Measurements from ENCODE around the gene TRIM24. TPM values are rescaled to one million over a fixed set of nuclear protein-coding genes. Genes with fewer than 3 reads are reported as not detected.

Gene TRIM24
- total RNA-seq, 1 donor from 2014 or later, result 14.3 TPM

DNA sequence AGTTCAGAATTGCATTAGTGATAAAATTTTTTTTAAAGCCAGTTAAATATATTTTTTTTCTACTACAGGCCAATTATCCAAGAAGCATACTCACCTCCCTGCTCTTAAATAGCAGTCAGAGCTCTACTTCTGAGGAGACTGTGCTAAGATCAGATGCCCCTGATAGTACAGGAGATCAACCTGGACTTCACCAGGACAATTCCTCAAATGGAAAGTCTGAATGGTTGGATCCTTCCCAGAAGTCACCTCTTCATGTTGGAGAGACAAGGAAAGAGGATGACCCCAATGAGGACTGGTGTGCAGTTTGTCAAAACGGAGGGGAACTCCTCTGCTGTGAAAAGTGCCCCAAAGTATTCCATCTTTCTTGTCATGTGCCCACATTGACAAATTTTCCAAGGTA is 119.1 kb downstream of the TRIM24 start:
- Mint-ChIP-seq H3K27ac (no peak overlapping the region), H3K4me1 (no peaks in the 10 kb centered on the region), H3K9me3 (no peaks in the 10 kb centered on the region), H3K36me3 (ENCODE audit: low read depth) (peaks cover 80% of the 10 kb centered on the region), H3K27me3 (no peaks in the 10 kb centered on the region), H3K4me3 (no peak overlapping the region)
- no peak for DNase-seq
- intact Hi-C loops (cut with micrococcal nuclease), result no loop called here
- TF ChIP-seq, protein P1, sequence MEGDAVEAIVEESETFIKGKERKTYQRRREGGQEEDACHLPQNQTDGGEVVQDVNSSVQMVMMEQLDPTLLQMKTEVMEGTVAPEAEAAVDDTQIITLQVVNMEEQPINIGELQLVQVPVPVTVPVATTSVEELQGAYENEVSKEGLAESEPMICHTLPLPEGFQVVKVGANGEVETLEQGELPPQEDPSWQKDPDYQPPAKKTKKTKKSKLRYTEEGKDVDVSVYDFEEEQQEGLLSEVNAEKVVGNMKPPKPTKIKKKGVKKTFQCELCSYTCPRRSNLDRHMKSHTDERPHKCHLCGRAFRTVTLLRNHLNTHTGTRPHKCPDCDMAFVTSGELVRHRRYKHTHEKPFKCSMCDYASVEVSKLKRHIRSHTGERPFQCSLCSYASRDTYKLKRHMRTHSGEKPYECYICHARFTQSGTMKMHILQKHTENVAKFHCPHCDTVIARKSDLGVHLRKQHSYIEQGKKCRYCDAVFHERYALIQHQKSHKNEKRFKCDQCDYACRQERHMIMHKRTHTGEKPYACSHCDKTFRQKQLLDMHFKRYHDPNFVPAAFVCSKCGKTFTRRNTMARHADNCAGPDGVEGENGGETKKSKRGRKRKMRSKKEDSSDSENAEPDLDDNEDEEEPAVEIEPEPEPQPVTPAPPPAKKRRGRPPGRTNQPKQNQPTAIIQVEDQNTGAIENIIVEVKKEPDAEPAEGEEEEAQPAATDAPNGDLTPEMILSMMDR (IDR thresholded peaks at IDR 0.05), result no peak
- no peak for ATAC-seq (ENCODE audit: low read depth)
- ChIA-PET CTCF (no interaction called here), POLR2A (no interaction called here)

DNA sequence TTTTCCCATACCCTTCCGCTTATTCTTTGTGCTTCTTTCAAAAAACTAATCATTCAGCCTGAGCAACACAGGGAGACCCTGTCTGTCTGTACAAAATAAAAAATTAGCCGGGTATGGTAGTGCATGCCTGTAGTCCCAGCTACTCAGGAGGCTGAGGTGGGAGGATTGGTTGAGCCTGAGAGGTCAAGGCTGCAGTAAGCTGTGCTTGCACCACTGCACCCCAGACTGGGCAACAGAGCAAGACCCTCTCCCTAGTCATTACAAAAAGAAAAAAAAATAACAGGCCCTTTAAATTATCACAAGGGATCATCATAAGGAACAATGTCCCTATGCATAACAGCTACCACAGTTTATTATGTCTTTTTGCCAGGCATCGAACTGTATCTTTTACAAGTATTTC is 119.6 kb downstream of the TRIM24 start:
- no peak for ATAC-seq (ENCODE audit: low read depth)
- POLR2A ChIA-PET, result no interaction called here
- Mint-ChIP-seq H3K4me3 (no peak overlapping the region), H3K4me1 (no peaks in the 10 kb centered on the region), H3K27ac (no peak overlapping the region), H3K27me3 (no peaks in the 10 kb centered on the region), H3K36me3 (ENCODE audit: low read depth) (peaks cover 82% of the 10 kb centered on the region), H3K9me3 (no peaks in the 10 kb centered on the region)
- intact Hi-C loops (cut with micrococcal nuclease), result no loop called here
- CTCF ChIA-PET, result no interaction called here
- TF ChIP-seq, protein P1 (IDR thresholded peaks at IDR 0.05), result no peak
- DNase-seq, result no peak

DNA sequence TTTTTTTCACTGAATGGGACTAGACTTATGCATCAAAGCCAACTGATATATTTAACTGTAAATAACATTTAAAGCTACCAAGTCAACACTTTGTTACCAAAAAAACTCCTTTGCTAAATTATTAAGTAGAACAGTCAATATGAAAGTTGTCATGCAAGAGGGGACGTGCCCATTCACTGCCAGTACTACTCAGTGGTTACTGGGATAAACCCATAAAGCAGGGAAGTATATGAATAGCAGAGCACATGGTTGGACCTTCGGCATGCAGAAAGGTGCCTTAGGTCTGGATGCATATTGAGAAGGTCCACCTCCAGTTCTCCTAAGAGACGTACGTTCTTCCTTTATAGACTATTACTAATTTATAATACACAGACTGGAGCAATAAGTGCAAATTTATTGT is 121.0 kb downstream of the TRIM24 start:
- ChIA-PET POLR2A (no interaction called here), CTCF (no interaction called here)
- H3K4me3 Mint-ChIP-seq, result no peak overlapping the region
- DNase-seq, result no peak
- H3K36me3 Mint-ChIP-seq (ENCODE audit: low read depth), result peaks cover 86% of the 10 kb centered on the region
- H3K27ac Mint-ChIP-seq, result no peak overlapping the region
- no peak for ATAC-seq (ENCODE audit: low read depth)
- TF ChIP-seq, protein P1 (IDR thresholded peaks at IDR 0.05), result no peak
- no peaks in the 10 kb centered on the region for H3K4me1 Mint-ChIP-seq
- no peaks in the 10 kb centered on the region for H3K27me3 Mint-ChIP-seq
- no peaks in the 10 kb centered on the region for H3K9me3 Mint-ChIP-seq
- intact Hi-C loops (cut with micrococcal nuclease), result no loop called here

DNA sequence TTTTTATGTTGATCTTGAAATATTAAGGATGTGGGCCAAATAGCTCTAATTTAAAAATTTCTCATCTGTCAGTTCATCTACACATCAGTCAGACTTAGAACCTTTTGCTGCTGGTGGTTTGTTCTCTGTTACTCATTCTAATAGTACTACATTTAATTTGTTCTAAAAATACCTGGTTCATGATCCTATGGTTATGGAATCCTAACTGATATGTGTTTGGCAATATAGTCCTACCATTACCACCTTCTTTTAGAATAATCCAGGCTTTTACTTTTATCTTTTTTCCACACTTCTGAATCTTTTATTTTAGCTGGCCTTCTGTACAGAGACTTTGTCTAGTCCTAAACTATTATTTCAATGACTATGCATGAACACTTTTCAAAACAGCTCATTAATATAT is 124.2 kb downstream of the TRIM24 start:
- DNase-seq, result no peak
- no peaks in the 10 kb centered on the region for H3K4me1 Mint-ChIP-seq
- no peaks in the 10 kb centered on the region for H3K9me3 Mint-ChIP-seq
- CTCF ChIA-PET, result no interaction called here
- H3K27me3 Mint-ChIP-seq, result no peaks in the 10 kb centered on the region
- intact Hi-C loops (cut with micrococcal nuclease), result no loop called here
- peaks cover 69% of the 10 kb centered on the region for H3K36me3 Mint-ChIP-seq (ENCODE audit: low read depth)
- TF ChIP-seq, protein P1 (IDR thresholded peaks at IDR 0.05), result no peak
- H3K27ac Mint-ChIP-seq, result no peak overlapping the region
- POLR2A ChIA-PET, result no interaction called here
- ATAC-seq (ENCODE audit: low read depth), result no peak
- no peak overlapping the region for H3K4me3 Mint-ChIP-seq

DNA sequence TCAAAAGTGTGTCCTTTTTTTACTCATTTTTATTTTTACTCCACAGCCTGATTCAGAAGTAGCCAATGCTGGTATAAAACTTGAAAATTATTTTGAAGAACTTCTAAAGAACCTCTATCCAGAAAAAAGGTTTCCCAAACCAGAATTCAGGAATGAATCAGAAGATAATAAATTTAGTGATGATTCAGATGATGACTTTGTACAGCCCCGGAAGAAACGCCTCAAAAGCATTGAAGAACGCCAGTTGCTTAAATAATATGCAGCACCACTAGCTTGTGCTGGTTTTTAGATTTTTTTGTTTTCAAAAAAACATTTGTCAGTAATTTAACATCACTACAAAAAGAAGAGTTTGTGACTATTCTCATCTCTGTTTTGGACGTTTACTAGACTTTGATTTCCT is 124.6 kb downstream of the TRIM24 start:
- peaks cover 65% of the 10 kb centered on the region for H3K36me3 Mint-ChIP-seq (ENCODE audit: low read depth)
- CTCF ChIA-PET, result no interaction called here

More for the DNA sequence above, 124.6 kb downstream of the TRIM24 start:
- no peak overlapping the region for H3K27ac Mint-ChIP-seq
- ATAC-seq (ENCODE audit: low read depth), result no peak
- DNase-seq, result no peak
- H3K27me3 Mint-ChIP-seq, result no peaks in the 10 kb centered on the region
- H3K4me1 Mint-ChIP-seq, result no peaks in the 10 kb centered on the region
- no peak overlapping the region for H3K4me3 Mint-ChIP-seq
- H3K9me3 Mint-ChIP-seq, result no peaks in the 10 kb centered on the region
- TF ChIP-seq, protein P1 (IDR thresholded peaks at IDR 0.05), result no peak
- POLR2A ChIA-PET, result no interaction called here
- intact Hi-C loops (cut with micrococcal nuclease), result no loop called here
